NB4 (cell line): Measurements from ENCODE around the gene SPHKAP.

ENCODE experiments used
- POLR2A ChIP-seq: IDR thresholded peaks from 2 replicates; pipeline ENCODE4 v1.6.1; 2011; ENCODE audit warnings: mild to moderate bottlenecking; ENCODE audit not compliant: insufficient read length; ENCODE audit errors: extremely low read depth
- TF ChIP-seq, protein P1 (sequence below): IDR thresholded peaks from one replicate; pipeline ENCODE4 v1.5.1; 2012; ENCODE audit warnings: low read depth, low read length

- TF ChIP-seq, protein P1, sequence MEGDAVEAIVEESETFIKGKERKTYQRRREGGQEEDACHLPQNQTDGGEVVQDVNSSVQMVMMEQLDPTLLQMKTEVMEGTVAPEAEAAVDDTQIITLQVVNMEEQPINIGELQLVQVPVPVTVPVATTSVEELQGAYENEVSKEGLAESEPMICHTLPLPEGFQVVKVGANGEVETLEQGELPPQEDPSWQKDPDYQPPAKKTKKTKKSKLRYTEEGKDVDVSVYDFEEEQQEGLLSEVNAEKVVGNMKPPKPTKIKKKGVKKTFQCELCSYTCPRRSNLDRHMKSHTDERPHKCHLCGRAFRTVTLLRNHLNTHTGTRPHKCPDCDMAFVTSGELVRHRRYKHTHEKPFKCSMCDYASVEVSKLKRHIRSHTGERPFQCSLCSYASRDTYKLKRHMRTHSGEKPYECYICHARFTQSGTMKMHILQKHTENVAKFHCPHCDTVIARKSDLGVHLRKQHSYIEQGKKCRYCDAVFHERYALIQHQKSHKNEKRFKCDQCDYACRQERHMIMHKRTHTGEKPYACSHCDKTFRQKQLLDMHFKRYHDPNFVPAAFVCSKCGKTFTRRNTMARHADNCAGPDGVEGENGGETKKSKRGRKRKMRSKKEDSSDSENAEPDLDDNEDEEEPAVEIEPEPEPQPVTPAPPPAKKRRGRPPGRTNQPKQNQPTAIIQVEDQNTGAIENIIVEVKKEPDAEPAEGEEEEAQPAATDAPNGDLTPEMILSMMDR: no peak
- no peak for TF ChIP-seq POLR2A
These were observed 73.6 kb downstream of the SPHKAP start for GRCh38 chr2:228107846-228108245.
